ENCODE measurements around the gene TAF9B. TPM values are rescaled to one million over a fixed set of nuclear protein-coding genes. Genes with fewer than 3 reads are reported as not detected.
"Not testable (repeated sequence)": the region's sequence is repeated elsewhere in the genome, so short reads cannot be mapped to it uniquely, and the experiment has no call there.

Gene TAF9B
- total RNA-seq, 6 experiments from 2014 or later: 3.3 to 9.6 (median 6.1) TPM

DNA sequence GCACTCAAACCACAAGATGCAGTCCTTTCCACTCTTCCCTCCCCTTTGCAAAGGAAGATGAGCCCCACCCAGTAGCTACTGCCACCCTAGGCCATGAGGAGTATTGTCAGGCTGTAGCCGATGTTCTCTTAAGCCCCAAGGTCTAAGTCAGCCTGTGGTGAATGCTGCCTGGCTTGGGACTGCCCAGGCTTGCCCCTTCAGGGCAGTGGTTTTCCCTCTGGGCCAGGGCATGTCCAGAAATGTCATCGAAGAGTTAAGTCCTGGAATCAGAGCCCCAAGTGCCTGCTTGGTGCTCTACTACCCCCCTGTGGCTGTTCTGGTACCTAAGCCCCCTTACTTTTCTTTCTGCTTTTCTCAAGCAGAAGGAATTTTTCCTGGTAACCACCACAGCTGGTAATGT, 47.2 kb downstream of the TAF9B start:
- DNase-seq: no peak
- WGBS (ENCODE audit: insufficient coverage, low coverage, low lambda C conversion rate, missing lambda C conversion rate): 71% methylated on average over 1 of the region's 2 CpGs

DNA sequence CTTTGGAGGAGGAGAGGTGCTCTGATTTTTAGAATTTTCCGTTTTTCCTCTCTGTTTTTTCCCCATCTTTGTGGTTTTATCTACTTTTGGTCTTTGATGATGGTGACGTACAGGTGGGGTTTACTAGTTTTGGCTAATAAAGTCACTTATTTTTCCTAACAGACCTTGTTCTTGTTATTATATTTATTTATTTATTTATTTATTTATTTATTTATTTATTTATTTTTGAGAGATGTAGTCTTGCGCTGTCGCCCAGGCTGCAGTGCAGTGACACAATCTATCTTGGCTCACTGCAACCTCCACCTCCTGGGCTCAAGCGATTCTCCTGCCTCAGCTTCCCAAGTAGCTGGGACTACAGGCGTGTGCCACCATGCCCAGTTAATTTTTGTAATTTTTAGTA, 58.0 kb downstream of the TAF9B start:
- ATAC-seq; H3K4me3 ChIP-seq; DNase-seq; H3K9me3 ChIP-seq; H3K4me1 ChIP-seq; intact Hi-C loops (cut with DNase I); H3K27me3 ChIP-seq; H3K27ac ChIP-seq; H3K36me3 ChIP-seq: not testable (repeated sequence)
- WGBS (ENCODE audit: insufficient coverage, low coverage, low lambda C conversion rate, missing lambda C conversion rate): 67% methylated on average over 5 of the region's 6 CpGs

More for the DNA sequence above, 47.2 kb downstream of the TAF9B start:
- Histone ChIP-seq H3K36me3 (no peaks in the 10 kb centered on the region), H3K9me3 (no peaks in the 10 kb centered on the region), H3K4me3 (no peak overlapping the region), H3K4me1 (no peaks in the 10 kb centered on the region), H3K27ac (no peak overlapping the region), H3K27me3 (no peaks in the 10 kb centered on the region)
- intact Hi-C loops (cut with DNase I): no loop called here
- peak in 1 of 4 donors; percentile 34 for ATAC-seq
- TF ChIP-seq, protein P1, sequence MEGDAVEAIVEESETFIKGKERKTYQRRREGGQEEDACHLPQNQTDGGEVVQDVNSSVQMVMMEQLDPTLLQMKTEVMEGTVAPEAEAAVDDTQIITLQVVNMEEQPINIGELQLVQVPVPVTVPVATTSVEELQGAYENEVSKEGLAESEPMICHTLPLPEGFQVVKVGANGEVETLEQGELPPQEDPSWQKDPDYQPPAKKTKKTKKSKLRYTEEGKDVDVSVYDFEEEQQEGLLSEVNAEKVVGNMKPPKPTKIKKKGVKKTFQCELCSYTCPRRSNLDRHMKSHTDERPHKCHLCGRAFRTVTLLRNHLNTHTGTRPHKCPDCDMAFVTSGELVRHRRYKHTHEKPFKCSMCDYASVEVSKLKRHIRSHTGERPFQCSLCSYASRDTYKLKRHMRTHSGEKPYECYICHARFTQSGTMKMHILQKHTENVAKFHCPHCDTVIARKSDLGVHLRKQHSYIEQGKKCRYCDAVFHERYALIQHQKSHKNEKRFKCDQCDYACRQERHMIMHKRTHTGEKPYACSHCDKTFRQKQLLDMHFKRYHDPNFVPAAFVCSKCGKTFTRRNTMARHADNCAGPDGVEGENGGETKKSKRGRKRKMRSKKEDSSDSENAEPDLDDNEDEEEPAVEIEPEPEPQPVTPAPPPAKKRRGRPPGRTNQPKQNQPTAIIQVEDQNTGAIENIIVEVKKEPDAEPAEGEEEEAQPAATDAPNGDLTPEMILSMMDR (IDR thresholded peaks at IDR 0.05): peak in 1 of 4 donors; percentile 5
- TF ChIP-seq POLR2A (IDR thresholded peaks at IDR 0.05): no peak

Other genes starting within 250 kb of the TAF9B start
- 10 to 100 TPM; 54.8 to 78.3 (median 65.9) TPM for gene MAGT1, start 244.2 kb downstream of the TAF9B start, total RNA-seq
- gene COX7B, start 240.2 kb downstream of the TAF9B start, total RNA-seq: 100 to 1,000 TPM; 144 to 906 (median 181) TPM
- 1 to 10 TPM; 2.1 to 3.9 (median 3.2) TPM for gene ATP7A, start 229.0 kb downstream of the TAF9B start, total RNA-seq
- not detected for gene PGAM4, start 170.0 kb downstream of the TAF9B start, total RNA-seq
- gene PGK1, start 35.4 kb downstream of the TAF9B start, total RNA-seq: 100 to 1,000 TPM; 144 to 333 (median 184) TPM
- gene CYSLTR1, start 188.0 kb upstream of the TAF9B start, total RNA-seq: under 1 TPM; 0.22 to 1.00 (median 0.46) TPM

Measured in right lobe of liver (tissue), 6 donors.